Suprapubic skin (tissue), 4 donors: ENCODE results near the gene OSBPL2. TPM values are rescaled to one million over a fixed set of nuclear protein-coding genes. Genes with fewer than 3 reads are reported as not detected.

Experiments
- DNase-seq, 2 donors: peaks; one replicate each; pipeline ENCODE4 v3.0.0-alpha.2; 2019; ENCODE audit warnings: low spot score in 2 of 2
- H3K27ac ChIP-seq: fragments of 200-600 bp; sonication (generic); one replicate; pipeline ENCODE4 v1.5.1; 2019
- H3K27me3 ChIP-seq: fragments of 200-600 bp; sonication (generic); one replicate; pipeline ENCODE4 v1.5.1; 2019
- H3K36me3 ChIP-seq: fragments of 200-600 bp; sonication (generic); one replicate; pipeline ENCODE4 v1.5.1; 2019
- H3K4me1 ChIP-seq: fragments of 200-600 bp; sonication (generic); one replicate; pipeline ENCODE4 v1.5.1; 2019
- H3K4me3 ChIP-seq: fragments of 200-600 bp; sonication (generic); one replicate; pipeline ENCODE4 v1.5.1; 2019; ENCODE audit warnings: mild to moderate bottlenecking
- H3K9me3 ChIP-seq: fragments of 200-600 bp; sonication (generic); one replicate; pipeline ENCODE4 v1.5.1; 2019
- EP300 ChIP-seq: sonication (generic); formaldehyde crosslinking; IDR thresholded peaks from one replicate; pipeline ENCODE4 v1.6.1; 2017; ENCODE audit warnings: antibody characterized with exemption
- POLR2A ChIP-seq, 2 donors: fragments of 450-650 bp; IDR thresholded peaks; one replicate each; pipeline ENCODE4 v1.6.1; 2017; ENCODE audit warnings: antibody characterized with exemption in 2 of 2, mild to moderate bottlenecking in 2 of 2, moderate library complexity in 2 of 2
- POLR2AphosphoS5 ChIP-seq, 3 donors: sonication (generic); formaldehyde crosslinking; IDR thresholded peaks; one replicate each; pipeline ENCODE4 v1.6.1; 2017; ENCODE audit warnings: antibody characterized with exemption in 3 of 3
- WGBS: methylation state at CpG from one replicate; pipeline ENCODE4 v1.1.5; 2018; 5-methylcytosine and 5-hydroxymethylcytosine counted together
- total RNA-seq, 4 donors: library from RNA; depleted of rRNA; stranded (reverse); fragments of >200 nt; gene quantifications; one replicate each; pipeline ENCODE4 v1.1.0, GENCODE V29; 2016
- TF ChIP-seq, protein P1 (sequence below), 2 donors: fragments of 200-600 bp in 1 of 2; fragments of 450-650 bp in 1 of 2; sonication (generic) in 1 of 2; IDR thresholded peaks; one replicate each; pipeline ENCODE4 v1.5.1; 2016 to 2019; ENCODE audit warnings: antibody characterized with exemption in 2 of 2, mild to moderate bottlenecking in 1 of 2, moderate library complexity in 1 of 2

OSBPL2 gene
- total RNA-seq, 4 donors from 2014 or later, result 78.1 to 132 (median 84.0) TPM

DNA sequence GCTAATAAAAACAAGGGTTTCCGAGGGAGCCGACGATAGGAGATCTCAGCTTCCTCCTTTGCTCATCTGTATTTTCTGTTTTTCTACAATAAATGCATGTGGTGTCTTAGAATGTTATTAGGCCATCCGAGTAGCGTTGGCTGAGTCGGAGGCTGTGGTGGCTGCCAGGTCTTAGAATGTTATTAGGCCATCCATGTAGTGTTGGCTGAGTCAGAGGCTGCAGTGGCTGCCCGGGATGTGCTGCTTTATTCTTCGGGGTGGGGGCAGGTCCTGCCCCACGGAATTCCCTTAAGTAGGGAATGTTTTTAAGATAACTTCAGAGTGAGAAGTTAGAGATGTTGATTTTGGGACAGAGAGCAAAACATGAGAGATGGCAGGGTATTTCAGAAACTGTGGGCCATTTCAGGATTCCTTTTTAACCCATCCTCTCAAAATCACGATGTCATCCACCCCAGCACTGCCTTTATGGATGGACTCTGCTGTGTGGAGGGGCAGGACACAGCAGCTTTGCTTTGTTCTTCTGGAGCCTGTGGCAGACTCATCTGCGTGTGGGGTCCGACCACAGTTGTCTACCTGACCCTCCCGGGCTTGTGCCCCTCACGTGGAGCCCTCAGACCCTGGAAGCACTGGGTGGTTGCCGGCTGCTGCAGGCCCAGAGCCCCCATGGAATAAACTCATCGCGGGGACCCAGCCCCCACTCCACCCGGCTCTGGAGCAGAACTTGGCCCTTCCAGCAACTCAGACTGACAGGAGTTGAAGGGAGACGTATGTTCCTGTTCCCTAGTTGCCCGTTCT, 20.4 kb downstream of the OSBPL2 start:
- TF ChIP-seq EP300 (no peak), POLR2AphosphoS5 (IDR thresholded peaks at IDR 0.05) (no peak), POLR2A (IDR thresholded peaks at IDR 0.05) (no peak)
- TF ChIP-seq, protein P1, sequence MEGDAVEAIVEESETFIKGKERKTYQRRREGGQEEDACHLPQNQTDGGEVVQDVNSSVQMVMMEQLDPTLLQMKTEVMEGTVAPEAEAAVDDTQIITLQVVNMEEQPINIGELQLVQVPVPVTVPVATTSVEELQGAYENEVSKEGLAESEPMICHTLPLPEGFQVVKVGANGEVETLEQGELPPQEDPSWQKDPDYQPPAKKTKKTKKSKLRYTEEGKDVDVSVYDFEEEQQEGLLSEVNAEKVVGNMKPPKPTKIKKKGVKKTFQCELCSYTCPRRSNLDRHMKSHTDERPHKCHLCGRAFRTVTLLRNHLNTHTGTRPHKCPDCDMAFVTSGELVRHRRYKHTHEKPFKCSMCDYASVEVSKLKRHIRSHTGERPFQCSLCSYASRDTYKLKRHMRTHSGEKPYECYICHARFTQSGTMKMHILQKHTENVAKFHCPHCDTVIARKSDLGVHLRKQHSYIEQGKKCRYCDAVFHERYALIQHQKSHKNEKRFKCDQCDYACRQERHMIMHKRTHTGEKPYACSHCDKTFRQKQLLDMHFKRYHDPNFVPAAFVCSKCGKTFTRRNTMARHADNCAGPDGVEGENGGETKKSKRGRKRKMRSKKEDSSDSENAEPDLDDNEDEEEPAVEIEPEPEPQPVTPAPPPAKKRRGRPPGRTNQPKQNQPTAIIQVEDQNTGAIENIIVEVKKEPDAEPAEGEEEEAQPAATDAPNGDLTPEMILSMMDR (IDR thresholded peaks at IDR 0.05), result no peak
- peaks cover 71% of the 10 kb centered on the region for H3K36me3 ChIP-seq

DNA sequence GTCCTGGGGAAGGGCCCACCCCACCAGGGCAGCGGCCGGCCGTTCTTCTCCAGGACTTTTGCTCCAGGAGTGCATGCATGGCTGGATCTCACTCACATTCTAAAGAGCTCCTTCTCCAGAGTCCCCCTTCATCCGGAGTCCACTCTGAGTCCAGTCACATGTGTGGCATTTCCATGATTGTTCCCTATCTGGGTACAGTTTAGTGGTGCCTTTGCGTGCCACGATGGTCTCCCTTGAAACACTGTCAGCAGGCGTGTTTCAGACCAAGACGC, 20.9 kb downstream of the OSBPL2 start:
- no peak for TF ChIP-seq POLR2AphosphoS5 (IDR thresholded peaks at IDR 0.05)
- TF ChIP-seq, protein P1 (IDR thresholded peaks at IDR 0.05), result no peak
- no peak for TF ChIP-seq EP300
- no peak for TF ChIP-seq POLR2A (IDR thresholded peaks at IDR 0.05)
- no peak for DNase-seq
- no peak overlapping the region for H3K4me3 ChIP-seq
- H3K27ac ChIP-seq, result no peak overlapping the region
- no peaks in the 10 kb centered on the region for H3K9me3 ChIP-seq
- H3K36me3 ChIP-seq, result peaks cover 76% of the 10 kb centered on the region
- H3K4me1 ChIP-seq, result peaks cover 1% of the 10 kb centered on the region
- no peaks in the 10 kb centered on the region for H3K27me3 ChIP-seq
- WGBS, result 96% methylated on average over 7 of the region's 8 CpGs

More for the DNA sequence above, 20.4 kb downstream of the OSBPL2 start:
- H3K9me3 ChIP-seq, result no peaks in the 10 kb centered on the region
- 66% methylated on average over 10 of the region's 20 CpGs for WGBS
- no peaks in the 10 kb centered on the region for H3K27me3 ChIP-seq
- no peak for DNase-seq
- H3K4me3 ChIP-seq, result no peak overlapping the region
- H3K4me1 ChIP-seq, result peaks cover 6% of the 10 kb centered on the region
- no peak overlapping the region for H3K27ac ChIP-seq

DNA sequence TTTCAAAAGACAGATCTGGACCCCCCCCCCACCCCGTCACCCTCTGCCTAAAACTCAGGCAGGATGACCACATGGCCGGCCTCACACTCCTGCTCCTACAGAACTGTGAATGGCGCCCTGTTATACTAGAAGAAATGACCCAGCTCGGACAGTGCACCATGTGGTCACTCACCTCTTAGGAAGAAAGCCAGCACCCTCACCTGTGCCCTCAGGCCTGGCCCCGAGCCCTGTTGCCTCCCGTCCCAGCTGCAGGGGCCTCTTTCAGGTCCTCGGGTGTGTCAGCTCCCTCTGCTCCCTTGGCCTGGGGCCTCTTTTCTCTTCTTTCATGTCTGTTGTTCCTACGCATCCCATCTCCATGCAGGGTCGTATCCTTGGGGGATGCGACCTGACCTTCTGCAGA, 23.7 kb downstream of the OSBPL2 start:
- Histone ChIP-seq H3K27me3 (no peaks in the 10 kb centered on the region), H3K27ac (no peak overlapping the region), H3K9me3 (no peaks in the 10 kb centered on the region), H3K36me3 (peaks cover 93% of the 10 kb centered on the region), H3K4me1 (peaks cover 6% of the 10 kb centered on the region), H3K4me3 (no peak overlapping the region)
- DNase-seq, result no peak
- 84% methylated on average over 7 of the region's 10 CpGs for WGBS
- TF ChIP-seq EP300, result no peak
- TF ChIP-seq POLR2A (IDR thresholded peaks at IDR 0.05), result no peak
- no peak for TF ChIP-seq POLR2AphosphoS5 (IDR thresholded peaks at IDR 0.05)
- TF ChIP-seq, protein P1 (IDR thresholded peaks at IDR 0.05), result no peak

DNA sequence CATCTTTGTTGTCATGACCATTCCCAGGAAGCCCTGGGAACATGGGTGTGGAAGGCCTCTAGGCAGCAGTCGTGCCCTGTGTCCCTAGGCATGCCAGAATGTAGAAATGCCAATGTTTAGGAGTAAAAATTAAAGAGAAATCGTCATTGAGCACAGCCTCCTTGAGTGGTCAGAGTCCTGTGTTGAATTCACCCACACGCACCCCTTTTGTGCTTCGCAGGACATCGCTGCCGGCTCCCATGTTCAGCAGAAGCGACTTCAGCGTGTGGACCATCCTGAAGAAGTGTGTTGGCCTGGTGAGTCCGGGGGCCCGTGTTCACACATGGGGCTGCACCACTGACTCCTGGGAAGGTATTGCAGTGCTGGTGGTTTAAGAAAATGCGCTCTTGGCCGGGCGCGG, 25.1 kb downstream of the OSBPL2 start:
- 87% methylated on average over 10 of the region's 14 CpGs for WGBS
- peaks cover 81% of the 10 kb centered on the region for H3K36me3 ChIP-seq

DNA sequence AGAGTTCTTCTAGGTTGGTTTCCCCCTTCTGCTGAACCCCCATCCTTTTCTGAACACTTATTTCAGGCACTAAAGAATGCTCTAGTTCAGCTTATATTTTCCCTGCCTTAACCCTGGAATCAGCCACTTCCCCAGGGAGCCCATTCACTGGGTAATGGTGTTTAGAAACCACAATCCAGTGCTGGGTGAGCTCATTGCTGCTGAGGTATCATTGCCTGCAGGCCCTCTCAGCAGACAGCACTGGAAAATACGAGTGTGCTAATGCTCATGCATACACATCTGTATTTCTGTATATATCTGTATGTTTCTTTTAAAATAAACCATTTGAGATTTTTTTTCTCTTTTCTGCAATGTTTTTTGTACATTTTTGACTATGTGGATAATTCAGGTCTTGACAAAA, 27.0 kb downstream of the OSBPL2 start:
- no peak overlapping the region for H3K27ac ChIP-seq
- H3K9me3 ChIP-seq, result no peaks in the 10 kb centered on the region
- peaks cover 64% of the 10 kb centered on the region for H3K36me3 ChIP-seq
- peaks cover 13% of the 10 kb centered on the region for H3K4me1 ChIP-seq
- WGBS, result 93% methylated on average over 1 of the region's 1 CpG
- no peaks in the 10 kb centered on the region for H3K27me3 ChIP-seq
- no peak for DNase-seq
- TF ChIP-seq, protein P1 (IDR thresholded peaks at IDR 0.05), result no peak
- TF ChIP-seq POLR2AphosphoS5 (IDR thresholded peaks at IDR 0.05) (no peak), EP300 (no peak), POLR2A (IDR thresholded peaks at IDR 0.05) (no peak)
- no peak overlapping the region for H3K4me3 ChIP-seq

More for the DNA sequence above, 25.1 kb downstream of the OSBPL2 start:
- H3K9me3 ChIP-seq, result no peaks in the 10 kb centered on the region
- H3K4me1 ChIP-seq, result peaks cover 13% of the 10 kb centered on the region
- no peak for DNase-seq
- no peaks in the 10 kb centered on the region for H3K27me3 ChIP-seq
- no peak overlapping the region for H3K27ac ChIP-seq
- TF ChIP-seq, protein P1 (IDR thresholded peaks at IDR 0.05), result no peak
- no peak for TF ChIP-seq POLR2A (IDR thresholded peaks at IDR 0.05)
- no peak for TF ChIP-seq POLR2AphosphoS5 (IDR thresholded peaks at IDR 0.05)
- no peak for TF ChIP-seq EP300
- H3K4me3 ChIP-seq, result no peak overlapping the region
